Neural cell (in vitro differentiated cells): ENCODE measurements around the gene MBD5.

Experiments
- EP300 ChIP-seq: fragments of 450-650 bp; conservative IDR thresholded peaks from 2 replicates; pipeline ENCODE4 v1.6.1; 2014; ENCODE audit warnings: antibody characterized with exemption, mild to moderate bottlenecking, moderate library complexity; ENCODE audit not compliant: poor library complexity, severe bottlenecking
- EZH2 ChIP-seq: fragments of 200-600, 300-800 bp; shearing (Covaris generic), sonication (generic); IDR thresholded peaks from 2 replicates; pipeline ENCODE4 v1.6.1; 2014; ENCODE audit warnings: antibody characterized with exemption, low read length, borderline replicate concordance, mild to moderate bottlenecking; ENCODE audit not compliant: insufficient read depth, poor library complexity, severe bottlenecking
- MXI1 ChIP-seq: fragments of 450-650 bp; conservative IDR thresholded peaks from 2 replicates; pipeline ENCODE4 v1.6.1; 2014; ENCODE audit warnings: antibody characterized with exemption, mild to moderate bottlenecking; ENCODE audit not compliant: poor library complexity, severe bottlenecking
- POLR2AphosphoS5 ChIP-seq: IDR thresholded peaks from 2 replicates; pipeline ENCODE4 v1.6.1; 2012
- RAD21 ChIP-seq: fragments of 450-650 bp; conservative IDR thresholded peaks from 2 replicates; pipeline ENCODE4 v1.6.1; 2014; ENCODE audit warnings: antibody characterized with exemption, mild to moderate bottlenecking, moderate library complexity
- SMC3 ChIP-seq: fragments of 450-650 bp; conservative IDR thresholded peaks from 2 replicates; pipeline ENCODE4 v1.6.1; 2014; ENCODE audit warnings: antibody characterized with exemption, mild to moderate bottlenecking, moderate library complexity; ENCODE audit not compliant: poor library complexity
- TAF1 ChIP-seq: IDR thresholded peaks from 2 replicates; pipeline ENCODE4 v1.6.1; 2012; ENCODE audit warnings: low read depth
- TF ChIP-seq, protein P1 (sequence below): fragments of 450-650 bp; IDR thresholded peaks from 2 replicates; pipeline ENCODE4 v1.5.1; 2014; ENCODE audit warnings: antibody characterized with exemption, mild to moderate bottlenecking, moderate library complexity; ENCODE audit not compliant: poor library complexity, severe bottlenecking
- TF ChIP-seq, protein P2 (sequence below): IDR thresholded peaks from 2 replicates; pipeline ENCODE4 v1.6.1; 2012; ENCODE audit warnings: borderline replicate concordance

DNA sequence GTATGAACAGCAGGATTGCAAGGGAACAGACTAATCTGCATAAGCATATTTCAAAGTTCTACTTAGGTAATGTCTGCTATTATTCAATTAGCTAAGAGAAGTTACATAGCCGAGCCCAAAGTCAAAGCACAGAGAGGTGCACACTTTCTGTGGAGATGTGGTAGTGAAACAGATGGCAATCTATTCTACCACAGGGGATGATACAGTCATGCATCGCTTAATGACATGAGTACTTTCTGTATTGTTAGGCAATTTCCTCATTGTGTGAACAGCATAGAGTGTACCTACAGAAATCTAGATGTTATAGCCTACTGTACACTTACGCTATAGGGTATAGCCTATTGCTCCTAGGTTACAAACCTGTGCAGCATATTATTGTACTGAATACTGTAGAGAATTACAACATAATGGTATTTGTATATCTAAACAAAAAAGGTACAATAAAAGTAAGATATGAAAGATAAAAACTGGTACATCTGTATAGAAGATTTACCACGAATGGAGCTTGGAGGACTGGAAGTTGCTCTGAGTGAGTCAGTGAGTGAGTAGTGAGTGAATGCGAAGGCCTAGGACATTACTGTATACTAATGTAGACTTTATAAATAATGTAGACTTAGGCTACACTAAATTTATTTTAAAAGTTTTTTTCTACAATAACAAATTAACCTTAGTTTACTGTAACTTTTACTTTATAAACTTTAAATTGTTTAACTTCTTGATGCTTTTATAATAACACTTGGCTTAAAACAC, 197.6 kb downstream of the MBD5 start:
- TF ChIP-seq, protein P1, sequence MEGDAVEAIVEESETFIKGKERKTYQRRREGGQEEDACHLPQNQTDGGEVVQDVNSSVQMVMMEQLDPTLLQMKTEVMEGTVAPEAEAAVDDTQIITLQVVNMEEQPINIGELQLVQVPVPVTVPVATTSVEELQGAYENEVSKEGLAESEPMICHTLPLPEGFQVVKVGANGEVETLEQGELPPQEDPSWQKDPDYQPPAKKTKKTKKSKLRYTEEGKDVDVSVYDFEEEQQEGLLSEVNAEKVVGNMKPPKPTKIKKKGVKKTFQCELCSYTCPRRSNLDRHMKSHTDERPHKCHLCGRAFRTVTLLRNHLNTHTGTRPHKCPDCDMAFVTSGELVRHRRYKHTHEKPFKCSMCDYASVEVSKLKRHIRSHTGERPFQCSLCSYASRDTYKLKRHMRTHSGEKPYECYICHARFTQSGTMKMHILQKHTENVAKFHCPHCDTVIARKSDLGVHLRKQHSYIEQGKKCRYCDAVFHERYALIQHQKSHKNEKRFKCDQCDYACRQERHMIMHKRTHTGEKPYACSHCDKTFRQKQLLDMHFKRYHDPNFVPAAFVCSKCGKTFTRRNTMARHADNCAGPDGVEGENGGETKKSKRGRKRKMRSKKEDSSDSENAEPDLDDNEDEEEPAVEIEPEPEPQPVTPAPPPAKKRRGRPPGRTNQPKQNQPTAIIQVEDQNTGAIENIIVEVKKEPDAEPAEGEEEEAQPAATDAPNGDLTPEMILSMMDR = no peak
- TF ChIP-seq EZH2 = no peak
- no peak for TF ChIP-seq POLR2AphosphoS5
- no peak for TF ChIP-seq MXI1
- TF ChIP-seq, protein P2, sequence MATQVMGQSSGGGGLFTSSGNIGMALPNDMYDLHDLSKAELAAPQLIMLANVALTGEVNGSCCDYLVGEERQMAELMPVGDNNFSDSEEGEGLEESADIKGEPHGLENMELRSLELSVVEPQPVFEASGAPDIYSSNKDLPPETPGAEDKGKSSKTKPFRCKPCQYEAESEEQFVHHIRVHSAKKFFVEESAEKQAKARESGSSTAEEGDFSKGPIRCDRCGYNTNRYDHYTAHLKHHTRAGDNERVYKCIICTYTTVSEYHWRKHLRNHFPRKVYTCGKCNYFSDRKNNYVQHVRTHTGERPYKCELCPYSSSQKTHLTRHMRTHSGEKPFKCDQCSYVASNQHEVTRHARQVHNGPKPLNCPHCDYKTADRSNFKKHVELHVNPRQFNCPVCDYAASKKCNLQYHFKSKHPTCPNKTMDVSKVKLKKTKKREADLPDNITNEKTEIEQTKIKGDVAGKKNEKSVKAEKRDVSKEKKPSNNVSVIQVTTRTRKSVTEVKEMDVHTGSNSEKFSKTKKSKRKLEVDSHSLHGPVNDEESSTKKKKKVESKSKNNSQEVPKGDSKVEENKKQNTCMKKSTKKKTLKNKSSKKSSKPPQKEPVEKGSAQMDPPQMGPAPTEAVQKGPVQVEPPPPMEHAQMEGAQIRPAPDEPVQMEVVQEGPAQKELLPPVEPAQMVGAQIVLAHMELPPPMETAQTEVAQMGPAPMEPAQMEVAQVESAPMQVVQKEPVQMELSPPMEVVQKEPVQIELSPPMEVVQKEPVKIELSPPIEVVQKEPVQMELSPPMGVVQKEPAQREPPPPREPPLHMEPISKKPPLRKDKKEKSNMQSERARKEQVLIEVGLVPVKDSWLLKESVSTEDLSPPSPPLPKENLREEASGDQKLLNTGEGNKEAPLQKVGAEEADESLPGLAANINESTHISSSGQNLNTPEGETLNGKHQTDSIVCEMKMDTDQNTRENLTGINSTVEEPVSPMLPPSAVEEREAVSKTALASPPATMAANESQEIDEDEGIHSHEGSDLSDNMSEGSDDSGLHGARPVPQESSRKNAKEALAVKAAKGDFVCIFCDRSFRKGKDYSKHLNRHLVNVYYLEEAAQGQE = no peak
- TF ChIP-seq RAD21 = no peak
- no peak for TF ChIP-seq SMC3
- TF ChIP-seq EP300 = no peak
- TF ChIP-seq TAF1 = no peak
